AG09319 (cell line): Measurements from ENCODE around the gene FMN1.

Experiments
- DNase-seq: peaks from one replicate; pipeline ENCODE4 v3.0.0-alpha.2; 2010; ENCODE audit warnings: low read depth; ENCODE audit errors: extremely low read depth
- TF ChIP-seq, protein P1 (sequence below): IDR thresholded peaks from 2 replicates; pipeline ENCODE4 v1.5.1; 2011; ENCODE audit warnings: low read depth, mild to moderate bottlenecking, inconsistent platforms, low read length, moderate library complexity

The FMN1 gene

GRCh38 chr15:33207646-33208045 is 13.1 kb upstream of the FMN1 start:
- TF ChIP-seq, protein P1, sequence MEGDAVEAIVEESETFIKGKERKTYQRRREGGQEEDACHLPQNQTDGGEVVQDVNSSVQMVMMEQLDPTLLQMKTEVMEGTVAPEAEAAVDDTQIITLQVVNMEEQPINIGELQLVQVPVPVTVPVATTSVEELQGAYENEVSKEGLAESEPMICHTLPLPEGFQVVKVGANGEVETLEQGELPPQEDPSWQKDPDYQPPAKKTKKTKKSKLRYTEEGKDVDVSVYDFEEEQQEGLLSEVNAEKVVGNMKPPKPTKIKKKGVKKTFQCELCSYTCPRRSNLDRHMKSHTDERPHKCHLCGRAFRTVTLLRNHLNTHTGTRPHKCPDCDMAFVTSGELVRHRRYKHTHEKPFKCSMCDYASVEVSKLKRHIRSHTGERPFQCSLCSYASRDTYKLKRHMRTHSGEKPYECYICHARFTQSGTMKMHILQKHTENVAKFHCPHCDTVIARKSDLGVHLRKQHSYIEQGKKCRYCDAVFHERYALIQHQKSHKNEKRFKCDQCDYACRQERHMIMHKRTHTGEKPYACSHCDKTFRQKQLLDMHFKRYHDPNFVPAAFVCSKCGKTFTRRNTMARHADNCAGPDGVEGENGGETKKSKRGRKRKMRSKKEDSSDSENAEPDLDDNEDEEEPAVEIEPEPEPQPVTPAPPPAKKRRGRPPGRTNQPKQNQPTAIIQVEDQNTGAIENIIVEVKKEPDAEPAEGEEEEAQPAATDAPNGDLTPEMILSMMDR: no peak
- no peak for DNase-seq

DNA sequence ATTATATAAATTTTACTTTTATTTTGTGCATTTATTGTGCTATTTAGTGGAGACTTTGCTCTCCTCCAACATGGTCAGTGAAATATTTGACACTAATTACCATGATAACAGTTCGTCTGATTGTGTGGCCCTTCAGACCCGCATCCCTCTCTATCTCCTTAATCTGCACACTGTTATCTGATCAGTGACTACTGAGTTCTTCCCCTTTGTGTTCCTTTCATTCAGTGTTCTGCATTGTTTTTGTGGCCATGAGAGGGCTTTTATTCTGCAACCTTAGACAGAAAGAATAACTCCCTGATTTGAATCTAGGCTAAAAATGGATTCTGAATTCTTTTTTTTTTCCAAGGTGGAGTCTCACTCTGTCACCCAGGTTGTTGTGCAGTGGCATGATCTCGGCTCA is 11.9 kb upstream of the FMN1 start:
- DNase-seq: no peak
- TF ChIP-seq, protein P1: no peak

DNA sequence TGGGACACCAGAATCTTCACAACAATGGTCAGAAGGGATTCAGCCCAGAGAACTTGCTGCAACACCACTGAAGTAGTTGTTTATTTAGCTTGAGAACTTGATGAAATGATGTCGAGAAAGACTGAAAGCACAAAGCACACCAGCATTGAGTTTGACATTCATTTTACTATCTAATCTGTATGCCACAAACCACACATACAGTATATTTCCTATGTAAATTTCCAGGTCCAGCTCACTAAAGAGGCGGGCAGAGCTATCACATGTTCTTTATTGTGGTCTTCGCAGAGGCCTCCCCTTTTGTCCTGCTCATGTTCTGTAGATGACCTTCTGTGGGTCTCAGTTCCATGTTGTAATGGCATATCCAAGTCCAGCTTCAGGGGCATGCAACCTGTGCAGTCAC is 10.4 kb upstream of the FMN1 start:
- no peak for DNase-seq
- TF ChIP-seq, protein P1: no peak

DNA sequence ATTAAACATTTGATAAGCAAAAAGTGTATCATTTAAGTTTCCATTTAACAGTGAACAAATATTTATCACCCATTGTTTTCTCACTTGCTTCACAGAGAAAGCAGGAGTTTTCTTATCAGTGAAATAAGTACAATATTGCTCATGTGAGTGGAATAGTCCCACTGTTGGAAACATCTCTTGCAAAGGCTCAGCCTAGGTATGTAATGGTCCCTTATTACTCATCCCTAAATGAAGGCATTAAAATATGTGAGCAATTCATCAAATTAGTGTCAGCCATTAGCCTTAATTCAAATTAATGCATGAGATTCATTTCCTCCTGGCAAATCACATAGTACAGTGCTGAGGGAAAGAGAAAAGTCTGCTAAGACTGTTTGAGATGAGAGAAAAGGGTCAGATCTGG is 9.6 kb upstream of the FMN1 start:
- TF ChIP-seq, protein P1: no peak
- no peak for DNase-seq

- no peak for DNase-seq
- TF ChIP-seq, protein P1: no peak
Measured at GRCh38 chr15:33201491-33202231, 7.1 kb upstream of the FMN1 start.

DNA sequence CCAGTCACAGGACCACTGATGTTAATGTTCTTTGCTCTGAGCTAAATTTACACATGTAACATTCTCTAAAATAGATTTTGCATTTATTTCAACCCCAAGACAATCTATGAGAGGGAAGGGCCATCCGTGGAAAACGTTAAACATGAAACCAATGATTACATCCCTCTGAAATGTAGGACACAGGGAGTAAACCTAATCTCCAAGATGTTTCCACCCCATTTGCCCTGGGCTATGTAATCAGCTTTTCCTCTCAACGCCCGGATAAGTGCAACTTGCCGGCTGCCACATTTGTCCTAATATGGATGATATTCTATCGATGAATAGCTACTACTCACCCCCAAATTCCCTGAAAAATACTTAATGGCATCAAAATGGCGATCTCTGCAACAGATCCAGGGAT is 6.4 kb upstream of the FMN1 start:
- TF ChIP-seq, protein P1: no peak

DNA sequence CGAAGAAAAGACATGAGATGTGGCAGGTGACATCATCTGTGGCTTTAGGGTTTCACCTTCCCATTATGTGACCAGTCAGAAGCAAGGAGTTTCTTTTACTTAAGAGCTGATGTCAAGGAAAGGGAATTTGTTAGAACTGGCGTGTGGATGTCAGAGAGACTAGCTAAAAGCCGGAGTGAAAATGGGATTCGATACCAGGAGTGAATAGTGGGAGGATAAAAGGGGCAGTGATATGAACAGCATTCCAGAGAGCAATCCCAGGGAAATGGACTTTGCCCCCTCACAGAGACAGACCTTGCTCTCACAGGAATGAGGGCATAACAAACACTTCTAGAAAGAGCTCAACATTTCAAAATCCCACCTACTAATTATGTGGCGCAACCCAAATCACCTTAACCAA is 5.9 kb upstream of the FMN1 start:
- no peak for DNase-seq
- TF ChIP-seq, protein P1: no peak

More for the DNA sequence above, 6.4 kb upstream of the FMN1 start:
- no peak for DNase-seq
